HG03575 (cell line): ENCODE results near the gene LAMB2.

ENCODE experiments used
- ATAC-seq: cut with Tn5 transposase; IDR thresholded peaks from one replicate; pipeline ENCODE4 v1.9.1; 2021; ENCODE audit not compliant: unreplicated experiment, insufficient number of reproducible peaks, low FRiP score; ENCODE audit errors: extremely low read depth

The LAMB2 gene

DNA sequence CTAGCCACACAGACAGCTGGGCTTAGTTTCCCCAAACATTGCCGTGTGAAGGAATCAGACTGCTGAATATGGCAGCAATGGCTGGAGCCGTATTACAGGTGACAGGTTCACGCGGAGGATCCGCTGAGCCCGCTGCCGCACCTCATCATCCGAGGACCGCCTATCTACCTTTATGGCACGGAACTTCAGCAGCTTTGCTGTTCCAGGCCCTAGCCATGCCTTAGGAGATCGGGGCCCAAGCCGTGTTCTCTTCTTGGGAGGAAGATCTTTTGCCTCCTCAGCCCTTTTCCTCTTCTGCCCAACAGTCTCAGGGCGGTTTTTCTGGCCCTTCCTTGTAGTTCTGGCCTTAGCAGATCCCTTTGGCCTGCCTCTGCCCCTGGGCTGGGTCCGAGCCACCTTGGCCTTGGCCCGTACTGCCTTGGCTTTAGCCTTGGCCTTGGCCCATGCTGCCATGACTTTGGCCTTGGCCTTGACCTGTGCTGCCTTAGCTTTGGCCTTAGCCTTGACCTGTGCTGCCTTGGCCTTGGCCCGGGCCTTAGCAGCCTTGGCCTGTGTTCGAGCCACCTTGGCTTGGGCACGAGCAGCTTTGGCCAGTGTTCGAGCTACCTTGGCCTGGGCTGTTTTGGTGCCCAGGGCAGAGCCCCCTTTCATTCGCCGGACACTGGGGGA, 30.0 kb upstream of the LAMB2 start:
- ATAC-seq: no peak

DNA sequence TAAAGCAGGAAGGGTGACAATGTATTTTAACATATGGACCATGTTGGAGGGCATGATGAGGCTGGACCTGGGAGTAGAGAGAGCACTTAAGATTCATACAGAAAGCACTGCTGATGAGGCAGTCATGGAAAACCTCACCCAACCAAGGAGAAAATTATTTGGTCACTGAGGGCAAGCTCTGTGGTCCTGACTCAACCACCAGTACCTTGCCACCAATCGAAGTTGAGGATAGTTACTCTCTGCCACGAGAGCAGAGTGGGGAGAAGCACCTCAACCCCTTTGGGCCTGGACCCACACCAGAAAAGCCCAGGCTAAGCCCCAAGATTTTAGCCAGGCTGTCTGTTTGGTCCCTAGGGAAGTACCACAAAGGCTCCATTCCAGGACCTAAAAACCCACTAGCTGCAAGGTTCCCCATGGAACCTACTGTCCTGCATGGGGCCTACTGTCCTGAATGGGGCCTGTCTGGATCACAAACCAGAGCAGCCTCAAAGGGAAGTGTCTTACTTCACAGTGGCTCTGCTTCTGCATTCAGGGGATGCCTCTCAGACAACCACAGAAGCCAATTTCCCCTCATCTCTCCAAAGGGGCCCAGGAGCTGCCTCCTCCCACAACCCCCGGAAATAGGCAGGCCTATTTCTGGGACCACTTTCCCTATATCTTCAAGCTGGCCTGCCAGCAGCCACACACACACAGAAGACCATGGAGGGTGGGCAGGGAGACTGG, 29.1 kb upstream of the LAMB2 start:
- no peak for ATAC-seq

GRCh38 chr3:49161197-49161596, 28.3 kb upstream of the LAMB2 start:
- no peak for ATAC-seq

GRCh38 chr3:49158792-49159191, 25.9 kb upstream of the LAMB2 start:
- ATAC-seq: no peak

GRCh38 chr3:49158103-49158709, 25.4 kb upstream of the LAMB2 start:
- ATAC-seq: no peak

- no peak for ATAC-seq
Observed at GRCh38 chr3:49157289-49157688, 24.4 kb upstream of the LAMB2 start.

DNA sequence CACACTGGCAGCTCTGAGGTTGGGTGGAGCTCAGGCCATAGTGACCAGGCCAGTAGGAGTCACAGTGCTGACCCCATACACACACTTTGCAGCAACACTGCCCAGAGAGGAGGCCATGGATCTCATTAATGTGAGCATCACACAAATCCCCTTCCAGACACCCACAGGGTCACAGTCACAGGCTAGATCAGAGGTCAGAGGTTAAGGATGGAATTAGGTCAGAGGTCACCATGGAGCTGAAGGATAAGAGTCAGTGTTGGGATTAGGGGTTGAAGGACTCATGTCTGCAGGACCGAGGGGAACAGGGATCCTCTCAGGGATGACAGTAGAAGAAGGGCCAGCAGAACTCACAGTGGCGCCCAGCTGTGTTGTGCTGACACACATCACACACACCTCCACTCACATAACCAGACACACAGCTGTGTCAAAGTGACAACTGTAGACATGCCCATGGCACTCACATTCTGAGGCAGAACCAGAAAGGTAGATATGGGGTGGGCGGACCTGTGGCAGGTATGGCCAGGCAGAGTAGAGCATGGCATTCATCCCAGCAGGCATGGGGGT, 20.6 kb upstream of the LAMB2 start:
- no peak for ATAC-seq

GRCh38 chr3:49151610-49152009, 18.8 kb upstream of the LAMB2 start:
- no peak for ATAC-seq

DNA sequence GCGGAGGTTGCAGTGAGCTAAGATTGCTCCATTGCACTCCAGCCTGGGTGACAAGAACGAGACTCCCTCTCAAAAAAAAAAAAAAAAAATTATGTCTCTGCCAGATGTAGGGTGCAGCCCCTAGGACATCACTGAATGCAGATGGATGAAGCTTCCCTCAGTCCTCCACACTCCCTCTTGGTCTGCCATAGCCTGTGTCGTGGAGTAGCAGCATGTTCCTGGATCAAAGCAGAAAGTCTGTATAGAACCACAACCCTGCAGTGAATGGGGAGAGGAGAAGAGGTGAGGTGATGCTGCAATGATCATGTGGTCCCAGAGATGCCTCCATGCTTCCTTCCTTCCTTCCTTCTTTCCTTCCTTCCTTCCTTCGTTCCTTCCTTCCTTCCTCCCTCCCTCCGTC, 15.3 kb upstream of the LAMB2 start:
- no peak for ATAC-seq

DNA sequence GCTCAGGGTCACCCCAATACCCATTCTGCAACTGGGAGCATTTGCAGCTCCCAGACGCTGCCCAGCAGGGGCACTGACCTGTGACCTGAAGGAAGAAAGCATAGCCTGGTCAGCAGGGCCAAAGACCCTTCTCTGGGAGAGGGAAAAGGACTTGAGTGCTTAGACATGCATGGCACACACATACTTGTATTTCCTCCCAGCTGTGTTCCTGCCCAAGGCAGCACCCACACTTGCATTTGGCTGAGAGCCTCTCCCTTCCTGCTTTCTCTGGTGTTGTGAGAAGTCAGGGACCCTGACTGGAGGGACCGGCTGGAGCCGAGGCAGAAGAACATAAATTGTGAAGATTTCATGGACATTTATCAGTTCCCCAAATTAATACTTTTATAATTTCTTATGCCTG, 7.2 kb upstream of the LAMB2 start:
- ATAC-seq: no peak

DNA sequence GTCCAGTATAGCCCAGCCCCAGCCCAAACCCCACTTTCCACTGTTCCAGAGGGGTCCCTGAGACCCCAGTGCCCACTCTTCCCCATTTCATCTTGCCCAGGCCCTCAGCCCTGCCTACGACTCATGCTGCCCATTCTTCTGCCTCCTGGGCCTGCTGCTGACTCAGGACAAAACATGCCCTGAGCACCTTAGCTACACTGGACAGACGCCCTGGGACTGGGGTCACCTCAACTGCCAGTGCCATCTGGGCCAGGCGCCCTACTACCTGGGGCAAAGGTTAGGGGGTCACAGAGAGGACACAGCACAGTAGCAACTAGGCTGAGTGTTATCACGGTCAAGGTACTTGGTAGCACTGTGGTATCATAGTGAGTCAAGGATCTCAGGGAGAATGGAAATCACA, 2.6 kb upstream of the LAMB2 start:
- ATAC-seq: no peak

GRCh38 chr3:49134471-49135265, 1.8 kb upstream of the LAMB2 start:
- no peak for ATAC-seq

DNA sequence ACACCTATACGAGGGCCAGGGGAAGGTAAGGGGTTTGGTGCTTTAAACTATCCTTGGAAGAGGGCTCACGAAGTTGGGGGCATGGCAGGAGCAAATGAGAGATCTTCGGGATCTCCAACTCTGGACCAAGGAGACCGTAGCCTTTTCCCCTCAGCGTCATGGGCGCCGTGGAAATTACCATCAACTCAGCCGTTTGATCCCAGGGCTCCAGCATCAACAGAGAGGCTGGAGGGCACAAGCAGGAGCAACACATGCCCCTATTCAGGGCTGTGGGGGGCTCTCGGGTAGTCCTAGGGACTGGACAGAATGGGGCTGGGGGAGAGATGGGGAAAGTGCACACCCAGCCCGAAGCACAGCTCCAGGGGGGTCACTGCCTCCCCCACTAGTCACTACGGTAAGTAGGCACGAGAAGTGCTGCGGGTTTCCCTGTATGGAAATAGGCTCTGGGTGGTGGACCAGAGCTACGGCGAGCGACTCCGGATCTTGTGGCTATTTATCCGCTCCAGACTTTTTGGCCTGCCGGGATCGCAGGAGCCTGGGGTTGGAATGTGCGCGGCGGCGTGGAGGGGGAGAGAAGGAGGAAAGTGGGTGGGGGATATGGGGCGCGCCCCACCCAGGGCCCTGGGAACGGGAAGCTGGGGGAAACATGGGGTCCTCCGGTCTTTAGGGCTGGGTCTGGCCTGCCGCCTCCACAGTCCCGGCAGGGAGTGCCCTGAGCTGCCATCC, 539 bp upstream of the LAMB2 start:
- ATAC-seq: no peak

DNA sequence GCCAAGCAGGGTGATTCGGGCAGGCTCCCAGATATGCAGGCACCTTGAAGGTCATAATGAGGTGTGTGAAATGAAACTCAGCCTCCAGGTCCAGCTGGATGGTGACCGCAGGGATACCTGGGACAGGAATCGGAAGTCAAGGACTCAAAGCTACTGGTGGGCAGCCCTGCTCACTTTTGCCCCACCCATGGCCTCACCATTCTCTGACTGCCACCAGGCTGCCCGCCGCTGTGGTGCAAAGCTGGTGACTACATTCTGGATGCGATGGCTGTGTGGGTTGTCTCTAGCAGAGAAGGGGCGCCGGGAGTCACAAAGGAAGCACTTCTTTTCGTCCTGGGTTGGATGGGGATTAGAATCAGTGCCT, 795 bp downstream of the LAMB2 start:
- no peak for ATAC-seq

DNA sequence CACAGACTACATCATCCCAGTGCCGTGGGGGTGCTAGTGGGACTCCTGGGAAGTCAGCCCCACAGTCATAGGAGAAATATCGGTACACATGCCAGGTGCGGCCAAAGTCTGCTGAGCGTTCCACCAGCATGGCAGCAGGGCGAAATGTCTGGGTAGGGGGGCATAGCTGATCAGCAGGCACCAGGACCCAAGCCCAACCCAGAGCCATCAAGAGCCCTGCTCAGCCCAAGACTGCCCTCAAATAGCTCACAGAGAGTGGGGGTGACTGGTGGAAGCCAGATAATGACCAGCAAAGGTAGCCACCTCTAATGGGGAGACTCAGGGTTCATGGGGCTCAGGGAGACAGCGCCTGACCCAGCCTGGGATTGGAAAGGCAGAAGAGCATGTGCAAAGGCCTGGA, 1.3 kb downstream of the LAMB2 start:
- no peak for ATAC-seq

GRCh38 chr3:49131040-49131439, 1.8 kb downstream of the LAMB2 start:
- no peak for ATAC-seq

DNA sequence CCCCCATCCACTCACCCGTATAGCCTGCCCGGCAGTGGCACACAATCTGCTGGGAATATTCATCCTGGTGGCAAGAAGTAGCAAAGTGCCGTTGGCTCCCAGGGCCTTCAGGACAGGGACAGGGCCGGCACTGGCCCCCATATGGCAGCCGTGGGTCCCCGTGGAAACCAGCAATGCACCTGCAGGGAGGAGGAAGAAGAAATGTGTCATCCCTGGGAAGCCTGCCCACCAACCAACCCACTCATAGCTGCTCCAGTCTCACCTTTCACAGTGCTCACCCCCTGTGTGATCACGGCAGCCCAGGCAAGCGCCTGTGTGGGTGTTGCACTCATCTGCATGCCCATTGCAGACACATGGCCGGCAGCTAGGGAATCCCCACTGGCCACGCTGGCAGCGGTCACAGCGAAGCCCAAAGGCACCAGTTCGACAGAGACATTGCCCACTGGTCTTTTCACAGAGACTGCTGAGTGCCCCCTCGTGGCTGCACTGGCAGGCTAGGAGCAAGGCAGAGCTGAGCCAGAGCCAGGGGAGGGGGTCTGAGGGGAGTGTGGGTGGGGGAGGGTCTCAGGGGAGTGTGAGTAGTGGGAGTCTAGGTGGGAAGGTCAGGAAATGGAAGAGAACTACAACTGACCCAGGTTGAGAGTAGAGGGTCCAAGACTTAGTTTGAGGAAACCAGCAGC, 7.7 kb downstream of the LAMB2 start:
- ATAC-seq: no peak

DNA sequence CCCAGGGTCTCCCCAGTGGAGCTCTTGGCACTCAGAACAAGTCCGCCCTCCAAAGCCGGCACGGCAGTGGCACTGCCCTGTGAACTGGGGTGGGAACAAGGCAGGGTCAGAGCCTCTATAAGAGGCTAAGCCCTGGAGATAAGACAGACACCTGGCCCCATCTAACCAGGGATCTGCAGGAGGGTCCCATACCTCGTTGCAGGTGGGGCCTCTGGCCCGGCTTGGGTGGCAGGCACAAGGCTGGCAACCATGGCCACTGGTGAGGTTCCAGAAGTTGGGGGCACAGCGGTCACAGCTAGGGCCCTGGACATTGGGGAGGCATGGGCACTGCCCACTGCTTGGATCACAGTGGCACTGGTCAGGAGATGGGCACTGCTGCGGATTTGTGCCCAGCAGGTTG, 8.6 kb downstream of the LAMB2 start:
- ATAC-seq: no peak
